Liver (tissue), 9 donors: ENCODE data around the gene ARVCF. TPM values are rescaled to one million over a fixed set of nuclear protein-coding genes. Genes with fewer than 3 reads are reported as not detected.

Source experiments
- DNase-seq: peaks from one replicate; pipeline ENCODE4 v3.0.0-alpha.2; 2017; ENCODE audit warnings: low spot score
- H3K27ac ChIP-seq, 2 donors: one replicate each; pipeline ENCODE4 v1.7.0; 2013; ENCODE audit warnings: inconsistent platforms in 2 of 2, low read length in 2 of 2, control low read depth in 1 of 2, low read depth in 1 of 2, mild to moderate bottlenecking in 1 of 2
- H3K27me3 ChIP-seq, 4 donors: one replicate each; pipeline versions ENCODE4 v1.6.1 to v1.7.0; 2013; ENCODE audit warnings: low read length in 3 of 4, inconsistent platforms in 1 of 4, mild to moderate bottlenecking in 1 of 4, moderate library complexity in 1 of 4; ENCODE audit not compliant: control insufficient read depth in 4 of 4, insufficient read depth in 4 of 4
- H3K36me3 ChIP-seq, 4 donors: one replicate each; pipeline versions ENCODE4 v1.6.1 to v1.7.0; 2013; ENCODE audit warnings: low read length in 3 of 4, mild to moderate bottlenecking in 3 of 4, low read depth in 1 of 4, moderate library complexity in 1 of 4; ENCODE audit not compliant: control insufficient read depth in 4 of 4, insufficient read depth in 3 of 4
- H3K4me1 ChIP-seq, 4 donors: one replicate each; pipeline versions ENCODE4 v1.6.1 to v1.7.0; 2013; ENCODE audit warnings: low read length in 3 of 4, mild to moderate bottlenecking in 3 of 4, moderate library complexity in 1 of 4; ENCODE audit not compliant: control insufficient read depth in 4 of 4, insufficient read depth in 4 of 4
- H3K4me3 ChIP-seq, 3 donors: one replicate each; pipeline versions ENCODE4 v1.6.1 to v1.7.0; 2013; ENCODE audit warnings: low read length in 3 of 3, control low read depth in 1 of 3, low read depth in 1 of 3, mild to moderate bottlenecking in 1 of 3
- H3K9ac ChIP-seq, 2 donors: one replicate each; pipeline ENCODE4 v1.7.0; 2013; ENCODE audit warnings: low read length in 2 of 2, mild to moderate bottlenecking in 2 of 2, moderate library complexity in 2 of 2, control low read depth in 1 of 2, low read depth in 1 of 2
- H3K9me3 ChIP-seq, 4 donors: one replicate each; pipeline versions ENCODE4 v1.6.1 to v1.7.0; 2013; ENCODE audit warnings: low read length in 3 of 4; ENCODE audit not compliant: control insufficient read depth in 4 of 4
- FOXA1 ChIP-seq: IDR thresholded peaks from 2 replicates; pipeline ENCODE4 v1.6.1; 2016; ENCODE audit warnings: antibody characterized with exemption
- FOXA2 ChIP-seq: IDR thresholded peaks from 2 replicates; pipeline ENCODE4 v1.6.1; 2016; ENCODE audit warnings: antibody characterized with exemption
- GABPA ChIP-seq, 2 donors: IDR thresholded peaks in 1 of 2; conservative IDR thresholded peaks in 1 of 2; 2 replicates each; pipeline ENCODE4 v1.6.1; 2016; ENCODE audit warnings: antibody characterized with exemption in 2 of 2, mild to moderate bottlenecking in 1 of 2, moderate library complexity in 1 of 2
- JUND ChIP-seq, 2 donors: IDR thresholded peaks; 2 replicates each; pipeline ENCODE4 v1.6.1; 2016; ENCODE audit warnings: antibody characterized with exemption in 2 of 2
- NR2F2 ChIP-seq: IDR thresholded peaks from 2 replicates; pipeline ENCODE4 v1.6.1; 2016; ENCODE audit warnings: antibody characterized with exemption
- RAD21 ChIP-seq, 2 donors: IDR thresholded peaks; 2 replicates each; pipeline ENCODE4 v1.6.1; 2016; ENCODE audit warnings: antibody characterized with exemption in 2 of 2, mild to moderate bottlenecking in 2 of 2
- RXRA ChIP-seq, 2 donors: IDR thresholded peaks; 2 replicates each; pipeline ENCODE4 v1.6.1; 2017 to 2018; ENCODE audit warnings: antibody characterized with exemption in 2 of 2, mild to moderate bottlenecking in 1 of 2
- SP1 ChIP-seq: IDR thresholded peaks from 2 replicates; pipeline ENCODE4 v1.6.1; 2018; ENCODE audit warnings: antibody characterized with exemption, mild to moderate bottlenecking
- TAF1 ChIP-seq: conservative IDR thresholded peaks from 2 replicates; pipeline ENCODE4 v1.6.1; 2016; ENCODE audit warnings: antibody characterized with exemption, mild to moderate bottlenecking
- YY1 ChIP-seq: IDR thresholded peaks from 2 replicates; pipeline ENCODE4 v1.6.1; 2016; ENCODE audit warnings: antibody characterized with exemption, mild to moderate bottlenecking
- WGBS: extraction: QIAGEN DNeasy Blood & Tissue Kit; methylation state at CpG from one replicate; pipeline ENCODE4 v1.1.7; 2013; 5-methylcytosine and 5-hydroxymethylcytosine counted together
- polyA plus RNA-seq, 2 donors: library from polyadenylated mRNA; stranded (reverse) in 1 of 2; unstranded in 1 of 2; fragments of 200-250 nt in 1 of 2; fragments of >200 nt in 1 of 2; fragmentation: Nextera tagmentation in 1 of 2; extraction: Ambion mirVana in 1 of 2; gene quantifications; one replicate each; pipeline versions ENCODE4 v1.2.1 to v1.2.3, GENCODE V29; 2013 to 2015
- total RNA-seq, 2 donors: library from RNA; depleted of rRNA; stranded (reverse); fragments of >200 nt; gene quantifications; one replicate each; pipeline ENCODE4 v1.2.3, GENCODE V29; 2014
- TF ChIP-seq, protein P1 (sequence below): IDR thresholded peaks from 2 replicates; pipeline ENCODE4 v1.6.1; 2016; ENCODE audit warnings: antibody characterized with exemption
- TF ChIP-seq, protein P2 (sequence below): IDR thresholded peaks from 2 replicates; pipeline ENCODE4 v1.6.1; 2016; ENCODE audit warnings: antibody characterized with exemption
- TF ChIP-seq, protein P3 (sequence below): IDR thresholded peaks from 2 replicates; pipeline ENCODE4 v1.6.1; 2016; ENCODE audit warnings: antibody characterized with exemption
- TF ChIP-seq, protein P4 (sequence below): IDR thresholded peaks from 2 replicates; pipeline ENCODE4 v1.6.1; 2016; ENCODE audit warnings: antibody characterized with exemption, mild to moderate bottlenecking
- TF ChIP-seq, protein P5 (sequence below): fragments of 150-350 bp; IDR thresholded peaks from 2 replicates; pipeline ENCODE4 v1.5.1; 2017; ENCODE audit warnings: improper control_type of control experiment, low read depth, low read length; ENCODE audit not compliant: missing input control
- donor health status: healthy.
- donor health status: healthy.
- donor health status: healthy.
- donor health status: healthy.
- donor health status: healthy.

The ARVCF gene
- total and polyA plus RNA-seq, 4 donors, result 3.8 to 48.8 (median 26.1) TPM

DNA sequence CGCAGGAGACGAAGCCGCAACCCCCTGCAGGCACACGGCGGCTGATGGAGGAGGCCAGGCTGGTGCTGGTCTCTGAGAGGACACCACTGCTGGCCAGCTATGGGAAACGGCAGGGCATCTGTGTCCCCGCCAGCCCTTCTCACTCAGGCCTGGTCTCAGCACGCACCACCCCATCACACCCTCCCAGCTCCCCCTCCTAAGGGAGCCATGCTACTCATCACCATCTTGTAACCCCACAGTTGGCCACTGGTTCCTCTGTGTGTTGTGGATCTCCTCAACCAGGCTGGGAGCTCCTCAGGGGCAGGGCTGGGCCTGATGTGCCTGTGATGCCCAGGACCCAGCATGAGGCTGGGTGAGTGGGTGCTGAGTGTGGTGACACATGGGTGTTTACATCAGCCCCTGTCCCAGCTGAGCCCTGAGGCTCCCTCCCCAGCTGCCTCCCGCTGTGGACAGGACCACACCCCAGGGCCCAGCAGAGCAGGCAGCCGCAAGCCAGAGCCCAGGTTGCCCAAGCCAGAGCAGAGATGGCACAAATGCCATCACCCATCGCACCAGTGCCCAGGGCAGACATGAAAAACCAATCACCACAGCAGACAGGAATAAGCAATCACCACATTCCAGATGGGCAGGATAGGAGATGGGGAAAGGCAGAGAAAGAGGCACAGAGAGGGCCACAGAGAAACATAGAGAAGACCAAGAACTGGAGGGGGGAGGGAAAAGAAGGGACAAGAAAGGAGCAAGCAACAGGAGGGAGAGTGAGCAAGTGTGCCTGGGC lies 8.2 kb downstream of the ARVCF start:
- DNase-seq, result no peak
- peak overlapping the region in 1 of 2 donors; percentile 23 for H3K27ac ChIP-seq
- TF ChIP-seq FOXA1, result no peak
- TF ChIP-seq JUND (IDR thresholded peaks at IDR 0.05), result no peak
- TF ChIP-seq, protein P1, sequence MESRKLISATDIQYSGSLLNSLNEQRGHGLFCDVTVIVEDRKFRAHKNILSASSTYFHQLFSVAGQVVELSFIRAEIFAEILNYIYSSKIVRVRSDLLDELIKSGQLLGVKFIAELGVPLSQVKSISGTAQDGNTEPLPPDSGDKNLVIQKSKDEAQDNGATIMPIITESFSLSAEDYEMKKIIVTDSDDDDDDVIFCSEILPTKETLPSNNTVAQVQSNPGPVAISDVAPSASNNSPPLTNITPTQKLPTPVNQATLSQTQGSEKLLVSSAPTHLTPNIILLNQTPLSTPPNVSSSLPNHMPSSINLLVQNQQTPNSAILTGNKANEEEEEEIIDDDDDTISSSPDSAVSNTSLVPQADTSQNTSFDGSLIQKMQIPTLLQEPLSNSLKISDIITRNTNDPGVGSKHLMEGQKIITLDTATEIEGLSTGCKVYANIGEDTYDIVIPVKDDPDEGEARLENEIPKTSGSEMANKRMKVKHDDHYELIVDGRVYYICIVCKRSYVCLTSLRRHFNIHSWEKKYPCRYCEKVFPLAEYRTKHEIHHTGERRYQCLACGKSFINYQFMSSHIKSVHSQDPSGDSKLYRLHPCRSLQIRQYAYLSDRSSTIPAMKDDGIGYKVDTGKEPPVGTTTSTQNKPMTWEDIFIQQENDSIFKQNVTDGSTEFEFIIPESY, result no peak
- no peak for TF ChIP-seq YY1
- TF ChIP-seq SP1, result no peak
- no peak for TF ChIP-seq RAD21 (IDR thresholded peaks at IDR 0.05)
- no peak for TF ChIP-seq NR2F2
- TF ChIP-seq, protein P2, sequence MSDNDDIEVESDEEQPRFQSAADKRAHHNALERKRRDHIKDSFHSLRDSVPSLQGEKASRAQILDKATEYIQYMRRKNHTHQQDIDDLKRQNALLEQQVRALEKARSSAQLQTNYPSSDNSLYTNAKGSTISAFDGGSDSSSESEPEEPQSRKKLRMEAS, result no peak
- TF ChIP-seq, protein P3, sequence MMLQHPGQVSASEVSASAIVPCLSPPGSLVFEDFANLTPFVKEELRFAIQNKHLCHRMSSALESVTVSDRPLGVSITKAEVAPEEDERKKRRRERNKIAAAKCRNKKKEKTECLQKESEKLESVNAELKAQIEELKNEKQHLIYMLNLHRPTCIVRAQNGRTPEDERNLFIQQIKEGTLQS, result no peak
- TF ChIP-seq, protein P4, sequence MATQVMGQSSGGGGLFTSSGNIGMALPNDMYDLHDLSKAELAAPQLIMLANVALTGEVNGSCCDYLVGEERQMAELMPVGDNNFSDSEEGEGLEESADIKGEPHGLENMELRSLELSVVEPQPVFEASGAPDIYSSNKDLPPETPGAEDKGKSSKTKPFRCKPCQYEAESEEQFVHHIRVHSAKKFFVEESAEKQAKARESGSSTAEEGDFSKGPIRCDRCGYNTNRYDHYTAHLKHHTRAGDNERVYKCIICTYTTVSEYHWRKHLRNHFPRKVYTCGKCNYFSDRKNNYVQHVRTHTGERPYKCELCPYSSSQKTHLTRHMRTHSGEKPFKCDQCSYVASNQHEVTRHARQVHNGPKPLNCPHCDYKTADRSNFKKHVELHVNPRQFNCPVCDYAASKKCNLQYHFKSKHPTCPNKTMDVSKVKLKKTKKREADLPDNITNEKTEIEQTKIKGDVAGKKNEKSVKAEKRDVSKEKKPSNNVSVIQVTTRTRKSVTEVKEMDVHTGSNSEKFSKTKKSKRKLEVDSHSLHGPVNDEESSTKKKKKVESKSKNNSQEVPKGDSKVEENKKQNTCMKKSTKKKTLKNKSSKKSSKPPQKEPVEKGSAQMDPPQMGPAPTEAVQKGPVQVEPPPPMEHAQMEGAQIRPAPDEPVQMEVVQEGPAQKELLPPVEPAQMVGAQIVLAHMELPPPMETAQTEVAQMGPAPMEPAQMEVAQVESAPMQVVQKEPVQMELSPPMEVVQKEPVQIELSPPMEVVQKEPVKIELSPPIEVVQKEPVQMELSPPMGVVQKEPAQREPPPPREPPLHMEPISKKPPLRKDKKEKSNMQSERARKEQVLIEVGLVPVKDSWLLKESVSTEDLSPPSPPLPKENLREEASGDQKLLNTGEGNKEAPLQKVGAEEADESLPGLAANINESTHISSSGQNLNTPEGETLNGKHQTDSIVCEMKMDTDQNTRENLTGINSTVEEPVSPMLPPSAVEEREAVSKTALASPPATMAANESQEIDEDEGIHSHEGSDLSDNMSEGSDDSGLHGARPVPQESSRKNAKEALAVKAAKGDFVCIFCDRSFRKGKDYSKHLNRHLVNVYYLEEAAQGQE, result no peak
- TF ChIP-seq, protein P5, sequence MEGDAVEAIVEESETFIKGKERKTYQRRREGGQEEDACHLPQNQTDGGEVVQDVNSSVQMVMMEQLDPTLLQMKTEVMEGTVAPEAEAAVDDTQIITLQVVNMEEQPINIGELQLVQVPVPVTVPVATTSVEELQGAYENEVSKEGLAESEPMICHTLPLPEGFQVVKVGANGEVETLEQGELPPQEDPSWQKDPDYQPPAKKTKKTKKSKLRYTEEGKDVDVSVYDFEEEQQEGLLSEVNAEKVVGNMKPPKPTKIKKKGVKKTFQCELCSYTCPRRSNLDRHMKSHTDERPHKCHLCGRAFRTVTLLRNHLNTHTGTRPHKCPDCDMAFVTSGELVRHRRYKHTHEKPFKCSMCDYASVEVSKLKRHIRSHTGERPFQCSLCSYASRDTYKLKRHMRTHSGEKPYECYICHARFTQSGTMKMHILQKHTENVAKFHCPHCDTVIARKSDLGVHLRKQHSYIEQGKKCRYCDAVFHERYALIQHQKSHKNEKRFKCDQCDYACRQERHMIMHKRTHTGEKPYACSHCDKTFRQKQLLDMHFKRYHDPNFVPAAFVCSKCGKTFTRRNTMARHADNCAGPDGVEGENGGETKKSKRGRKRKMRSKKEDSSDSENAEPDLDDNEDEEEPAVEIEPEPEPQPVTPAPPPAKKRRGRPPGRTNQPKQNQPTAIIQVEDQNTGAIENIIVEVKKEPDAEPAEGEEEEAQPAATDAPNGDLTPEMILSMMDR, result no peak
- no peak for TF ChIP-seq FOXA2
- no peaks in the 10 kb centered on the region for H3K27me3 ChIP-seq
- H3K9me3 ChIP-seq, result no peaks in the 10 kb centered on the region
- WGBS, result 93% methylated on average over 11 of the region's 11 CpGs
- peaks cover 0 to 8% (median 5%) of the 10 kb centered on the region in 4 donors for H3K4me1 ChIP-seq
- no peaks in the 10 kb centered on the region for H3K36me3 ChIP-seq
- no peak overlapping the region for H3K9ac ChIP-seq
- H3K4me3 ChIP-seq, result no peak overlapping the region

DNA sequence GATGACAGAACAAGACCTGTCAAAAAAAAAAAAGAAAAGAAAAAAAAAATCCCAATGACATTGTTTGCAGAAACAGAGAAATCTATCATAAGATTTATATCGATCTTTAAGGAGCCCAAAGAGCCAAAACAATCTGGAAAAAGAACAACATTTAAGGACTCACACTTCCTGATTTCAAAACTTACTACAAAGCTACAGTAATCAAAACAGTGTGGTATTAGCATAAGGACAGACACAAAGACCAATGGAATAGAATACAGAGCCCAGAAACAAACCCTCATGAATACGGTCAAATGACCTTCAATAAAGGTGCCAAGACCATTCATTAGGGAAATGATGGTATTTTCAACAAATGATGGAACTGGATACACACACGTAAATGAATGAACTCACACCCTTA lies 12.2 kb downstream of the ARVCF start:
- Histone ChIP-seq H3K4me1 (peaks cover 3 to 16% (median 15%) of the 10 kb centered on the region in 4 donors), H3K27me3 (no peaks in the 10 kb centered on the region), H3K4me3 (no peak overlapping the region), H3K9me3 (no peaks in the 10 kb centered on the region), H3K27ac (no peak overlapping the region), H3K9ac (no peak overlapping the region), H3K36me3 (no peaks in the 10 kb centered on the region)
- WGBS, result over 99% methylated on average over 3 of the region's 3 CpGs
- DNase-seq, result no peak
- no peak for TF ChIP-seq FOXA1
- TF ChIP-seq NR2F2, result no peak
- TF ChIP-seq FOXA2, result no peak
- TF ChIP-seq, protein P4, result no peak
- TF ChIP-seq TAF1, result no peak
- TF ChIP-seq RXRA (IDR thresholded peaks at IDR 0.05), result no peak
- TF ChIP-seq, protein P3, result no peak
- no peak for TF ChIP-seq JUND (IDR thresholded peaks at IDR 0.05)
- no peak for TF ChIP-seq GABPA (IDR thresholded peaks at IDR 0.05 in 1 of 2, conservative IDR thresholded peaks at IDR 0.05 in 1 of 2)
- TF ChIP-seq, protein P5, result no peak
- no peak for TF ChIP-seq SP1
- TF ChIP-seq YY1, result no peak
